Adrenal gland (tissue), 12 donors: ENCODE data around the gene SASH1. TPM values are rescaled to one million over a fixed set of nuclear protein-coding genes. Genes with fewer than 3 reads are reported as not detected.
"Not testable (repeated sequence)": the region's sequence is repeated elsewhere in the genome, so short reads cannot be mapped to it uniquely, and the experiment has no call there.

Experiments used
- DNase-seq, 7 donors: peaks; one replicate each; pipeline ENCODE4 v3.0.0-alpha.2; 2019 to 2020
- H3K27ac ChIP-seq, 5 donors: fragments of 200-600 bp; sonication (generic) in 4 of 5; 1 replicate in 3 of 5; 2 replicates in 2 of 5; pipeline versions ENCODE4 v1.5.1 to v1.8.0; 2016 to 2020; ENCODE audit warnings: mild to moderate bottlenecking in 1 of 5
- H3K27me3 ChIP-seq: fragments of 200-600 bp; 2 replicates; pipeline ENCODE4 v1.8.0; 2021
- H3K36me3 ChIP-seq, 2 donors: fragments of 200-600 bp; replicated peaks in 1 of 2; 1 replicate in 1 of 2; 2 replicates in 1 of 2; pipeline versions ENCODE4 v1.5.1 to v1.8.0; 2018 to 2022
- H3K4me1 ChIP-seq, 2 donors: fragments of 200-600 bp; replicated peaks in 1 of 2; 1 replicate in 1 of 2; 2 replicates in 1 of 2; pipeline versions ENCODE4 v1.5.1 to v1.8.0; 2018 to 2021
- H3K4me3 ChIP-seq, 4 donors: fragments of 200-600 bp; sonication (generic) in 3 of 4; one replicate each; pipeline ENCODE4 v1.5.1; 2016 to 2018
- H3K9me3 ChIP-seq, 3 donors: fragments of 200-600 bp; sonication (generic) in 1 of 3; replicated peaks in 1 of 3; 1 replicate in 2 of 3; 2 replicates in 1 of 3; pipeline versions ENCODE4 v1.5.1 to v1.8.0; 2016 to 2021
- CTCF ChIP-seq, 6 experiments: fragments of 450-650 bp in 4 of 6; fragments of 200-600 bp in 2 of 6; sonication (generic) in 1 of 6; IDR thresholded peaks; 1 replicate in 5 of 6; 2 replicates in 1 of 6; pipeline versions ENCODE4 v1.5.1 to v1.8.0; 2016 to 2021; ENCODE audit warnings: antibody characterized with exemption in 6 of 6, mild to moderate bottlenecking in 2 of 6, moderate library complexity in 1 of 6
- POLR2A ChIP-seq, 2 donors: fragments of 450-650 bp; IDR thresholded peaks; one replicate each; pipeline ENCODE4 v1.6.1; 2017; ENCODE audit warnings: antibody characterized with exemption in 2 of 2, mild to moderate bottlenecking in 2 of 2, moderate library complexity in 1 of 2
- WGBS, 4 donors: extraction: QIAGEN DNeasy Blood & Tissue Kit in 2 of 4; methylation state at CpG; one replicate each; pipeline versions ENCODE4 v1.1.5 to v1.1.7; 2013 to 2017; 5-methylcytosine and 5-hydroxymethylcytosine counted together
- intact Hi-C, 2 donors: fragments of 100-400 bp; cut with DNase I; formaldehyde crosslinking; loops; one replicate each; pipeline versions ENCODE4 v1.14.1 to v1.15.0; 2022 to 2023
- polyA plus RNA-seq, 3 donors: library from polyadenylated mRNA; stranded (reverse); fragments of 200-250 nt in 2 of 3; fragments of 350-450 nt in 1 of 3; fragmentation: Illumina TruSeq in 1 of 3; extraction: RNeasy Lipid Tissue Mini Kit (QIAGEN cat#74804) in 1 of 3; gene quantifications; one replicate each; pipeline ENCODE4 v1.2.3, GENCODE V29; 2013 to 2014
- total RNA-seq, 9 donors: library from RNA; depleted of rRNA in 4 of 9; stranded (reverse); fragments of >200 nt in 4 of 9; fragments of 120-200 nt in 1 of 9; fragmentation: NEBNext Ultra II Directional in 1 of 9; extraction: Animal tissue kit (Norgen Biotek cat#: 25700) in 1 of 9; gene quantifications; one replicate each; pipeline versions ENCODE4 v1.1.0 to v1.2.4, GENCODE V29; 2013 to 2023
- donor health status: healthy with polysubstance abuse.
- donor health status: Bipolar disorder and iron deficiency.
- donor health status: DM: yes; HTN: yes; CAD: no.
- donor health status: DM: no; HTN: no; CAD: no.
- donor health status: DM: no; HTN: no; CAD: no.
- donor health status: DM: yes; HTN: yes; CAD: no.

SASH1 gene
- total and polyA plus RNA-seq, 12 donors, result 5.5 to 30.7 (median 16.7) TPM

- intact Hi-C loops, result no loop called here
- no peaks in the 10 kb centered on the region for H3K36me3 ChIP-seq
- no peaks in the 10 kb centered on the region for H3K9me3 ChIP-seq
- WGBS, 4 donors, result 71 to 83% (median 76%) methylated on average over 1 of the region's 1 CpG
- no peak overlapping the region for H3K27ac ChIP-seq
- no peak overlapping the region for H3K4me3 ChIP-seq
- H3K4me1 ChIP-seq, result no peaks in the 10 kb centered on the region
- peak in 1 of 7 donors; percentile 48 for DNase-seq
- no peaks in the 10 kb centered on the region for H3K27me3 ChIP-seq
- no peak for TF ChIP-seq POLR2A (IDR thresholded peaks at IDR 0.05)
- no peak for TF ChIP-seq CTCF (IDR thresholded peaks at IDR 0.05)
Measured at GRCh38 chr6:148351309-148351708, 8.7 kb downstream of the SASH1 start.

DNA sequence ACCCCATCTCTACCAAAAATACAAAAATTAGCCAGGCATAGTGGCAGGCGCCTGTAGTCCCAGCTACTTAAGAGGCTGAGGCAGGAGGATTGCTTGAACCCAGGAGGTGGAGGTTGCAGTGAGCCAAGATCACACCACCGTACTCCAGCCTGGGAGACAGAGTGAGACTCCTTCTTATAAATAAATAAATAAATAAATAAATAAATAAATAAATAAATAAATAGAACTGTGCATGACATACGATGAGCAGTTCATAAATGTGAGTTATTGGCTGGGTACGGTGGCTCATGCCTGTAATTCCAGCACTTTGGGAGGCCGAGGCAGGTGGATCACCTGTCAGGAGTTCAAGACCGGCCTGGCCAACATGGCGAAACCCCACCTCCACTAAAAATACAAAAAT lies 9.8 kb downstream of the SASH1 start:
- DNase-seq, result peak in 1 of 7 donors; percentile 37
- H3K9me3 ChIP-seq, H3K36me3 ChIP-seq, H3K27me3 ChIP-seq, intact Hi-C loops, H3K27ac ChIP-seq, H3K4me1 ChIP-seq, H3K4me3 ChIP-seq: not testable (repeated sequence)
- WGBS, 4 donors, result 89 to 96% (median 91%) methylated on average over 7 of the region's 7 CpGs

DNA sequence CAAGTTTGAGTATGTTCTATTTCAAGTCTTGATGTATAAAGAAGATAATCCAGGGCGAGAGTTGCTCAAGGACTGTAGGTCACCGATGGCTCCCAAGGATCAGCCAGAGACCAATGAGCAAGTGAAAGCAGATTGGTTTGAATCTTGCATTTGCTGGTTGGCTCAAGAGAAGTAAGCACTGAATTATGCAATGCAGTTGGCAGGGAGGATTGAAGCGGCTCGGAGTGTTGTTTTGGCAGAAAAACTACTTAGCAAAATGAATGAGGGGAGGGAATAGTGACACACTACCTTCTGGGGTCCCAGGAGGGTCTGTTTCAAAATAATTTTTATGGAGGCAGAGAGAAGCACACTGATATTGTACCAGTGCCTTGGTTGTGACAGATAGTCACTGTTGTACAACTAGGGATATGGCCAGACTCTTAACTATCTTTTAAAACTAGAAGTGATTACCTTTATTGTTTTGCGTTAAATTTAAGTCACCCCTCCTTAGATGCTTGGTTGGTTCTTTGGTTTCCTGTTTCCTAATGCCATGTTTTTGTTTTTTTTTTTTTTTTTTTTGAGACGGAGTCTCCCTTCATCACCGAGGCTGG lies 15.7 kb downstream of the SASH1 start:
- peak in 6 of 7 donors; percentile 20 to 67 (median 38) for DNase-seq
- Histone ChIP-seq H3K9me3 (no peaks in the 10 kb centered on the region), H3K27me3 (no peaks in the 10 kb centered on the region), H3K36me3 (no peaks in the 10 kb centered on the region), H3K27ac (peak overlapping the region in 1 of 5 donors; percentile 40), H3K4me1 (peaks cover 0 to 6% of the 10 kb centered on the region in 2 donors), H3K4me3 (no peak overlapping the region)
- intact Hi-C loops, result no loop called here
- WGBS, 4 donors, result 36 to 44% (median 40%) methylated on average over 7 of the region's 7 CpGs
- TF ChIP-seq CTCF (IDR thresholded peaks at IDR 0.05), result no peak
- no peak for TF ChIP-seq POLR2A (IDR thresholded peaks at IDR 0.05)

- Histone ChIP-seq H3K4me3 (no peak overlapping the region), H3K27ac (no peak overlapping the region), H3K36me3 (no peaks in the 10 kb centered on the region), H3K27me3 (no peaks in the 10 kb centered on the region), H3K4me1 (peaks cover 0 to 6% of the 10 kb centered on the region in 2 donors), H3K9me3 (no peaks in the 10 kb centered on the region)
- no peak for TF ChIP-seq CTCF (IDR thresholded peaks at IDR 0.05)
- no peak for TF ChIP-seq POLR2A (IDR thresholded peaks at IDR 0.05)
- no peak for DNase-seq
- intact Hi-C loops, result no loop called here
- WGBS, 4 donors, result 86 to 94% (median 93%) methylated on average over 5 of the region's 5 CpGs
Measured at GRCh38 chr6:148359228-148359627, 16.6 kb downstream of the SASH1 start.
